Activated naive CD8-positive, alpha-beta T cell treated with anti-CD3 and anti-CD28 coated beads, Interleukin-2, amount 50 U/mL, for 24 hours (primary cell): Measurements from ENCODE around the gene ZRANB1.

Source experiments
- ATAC-seq: fragments of 150-1000 bp; cut with Tn5 transposase; one replicate; pipeline ENCODE4 v1.10.0; 2021
- DNase-seq: peaks from one replicate; pipeline ENCODE4 v3.0.0; 2021
- H3K27ac Mint-ChIP-seq: one replicate; pipeline ENCODE4 v1.8.0; 2021; ENCODE audit warnings: mild to moderate bottlenecking, mixed read lengths
- H3K27me3 Mint-ChIP-seq: one replicate; pipeline ENCODE4 v1.8.0; 2021; ENCODE audit warnings: mixed read lengths
- H3K36me3 Mint-ChIP-seq: one replicate; pipeline ENCODE4 v1.8.0; 2021; ENCODE audit warnings: low read depth, mixed read lengths
- H3K4me1 Mint-ChIP-seq: one replicate; pipeline ENCODE4 v1.8.0; 2021; ENCODE audit warnings: mixed read lengths
- H3K4me3 Mint-ChIP-seq: one replicate; pipeline ENCODE4 v1.8.0; 2021; ENCODE audit warnings: mild to moderate bottlenecking, moderate library complexity, mixed read lengths
- H3K9me3 Mint-ChIP-seq: one replicate; pipeline ENCODE4 v1.8.0; 2021; ENCODE audit warnings: mixed read lengths

The ZRANB1 gene

GRCh38 chr10:124989526-124989925, 47.6 kb downstream of the ZRANB1 start:
- DNase-seq (no peak), ATAC-seq (no peak)
- no peak overlapping the region for H3K27ac Mint-ChIP-seq
- no peaks in the 10 kb centered on the region for H3K4me1 Mint-ChIP-seq
- H3K4me3 Mint-ChIP-seq = no peak overlapping the region
- H3K9me3 Mint-ChIP-seq = no peaks in the 10 kb centered on the region
- peaks cover 30% of the 10 kb centered on the region for H3K36me3 Mint-ChIP-seq
- H3K27me3 Mint-ChIP-seq = no peaks in the 10 kb centered on the region

GRCh38 chr10:124990671-124991625, 49.0 kb downstream of the ZRANB1 start:
- no peak overlapping the region for H3K27ac Mint-ChIP-seq
- peaks cover 21% of the 10 kb centered on the region for H3K36me3 Mint-ChIP-seq
- H3K9me3 Mint-ChIP-seq = no peaks in the 10 kb centered on the region
- no peak overlapping the region for H3K4me3 Mint-ChIP-seq
- ATAC-seq (no peak), DNase-seq (no peak)
- H3K4me1 Mint-ChIP-seq = no peaks in the 10 kb centered on the region
- H3K27me3 Mint-ChIP-seq = no peaks in the 10 kb centered on the region

GRCh38 chr10:124991835-124992234, 49.9 kb downstream of the ZRANB1 start:
- Mint-ChIP-seq H3K9me3 (no peaks in the 10 kb centered on the region), H3K27ac (no peak overlapping the region), H3K27me3 (no peaks in the 10 kb centered on the region), H3K36me3 (peaks cover 16% of the 10 kb centered on the region), H3K4me1 (no peaks in the 10 kb centered on the region), H3K4me3 (no peak overlapping the region)
- DNase-seq = no peak
- no peak for ATAC-seq

- no peaks in the 10 kb centered on the region for H3K27me3 Mint-ChIP-seq
- H3K4me1 Mint-ChIP-seq = no peaks in the 10 kb centered on the region
- H3K36me3 Mint-ChIP-seq = peaks cover 14% of the 10 kb centered on the region
- ATAC-seq (no peak), DNase-seq (peak; percentile 20)
- no peaks in the 10 kb centered on the region for H3K9me3 Mint-ChIP-seq
- H3K27ac Mint-ChIP-seq = no peak overlapping the region
- no peak overlapping the region for H3K4me3 Mint-ChIP-seq
These were observed 50.8 kb downstream of the ZRANB1 start for GRCh38 chr10:124992462-124993344.

GRCh38 chr10:124993345-124993708, 51.4 kb downstream of the ZRANB1 start:
- Mint-ChIP-seq H3K27me3 (no peaks in the 10 kb centered on the region), H3K36me3 (peaks cover 12% of the 10 kb centered on the region), H3K4me3 (no peak overlapping the region), H3K4me1 (no peaks in the 10 kb centered on the region), H3K9me3 (no peaks in the 10 kb centered on the region), H3K27ac (no peak overlapping the region)
- ATAC-seq (no peak), DNase-seq (no peak)

- Mint-ChIP-seq H3K9me3 (no peaks in the 10 kb centered on the region), H3K27ac (no peak overlapping the region), H3K27me3 (no peaks in the 10 kb centered on the region), H3K4me3 (no peak overlapping the region), H3K36me3 (peaks cover 8% of the 10 kb centered on the region), H3K4me1 (no peaks in the 10 kb centered on the region)
- ATAC-seq (no peak), DNase-seq (no peak)
These were observed 52.0 kb downstream of the ZRANB1 start for GRCh38 chr10:124993736-124994451.

- Mint-ChIP-seq H3K27me3 (no peaks in the 10 kb centered on the region), H3K27ac (no peak overlapping the region)
- ATAC-seq = no peak
These were observed 52.9 kb downstream of the ZRANB1 start for GRCh38 chr10:124994573-124995473.

GRCh38 chr10:124995605-124996004, 53.7 kb downstream of the ZRANB1 start:
- H3K9me3 Mint-ChIP-seq = no peaks in the 10 kb centered on the region
- no peak overlapping the region for H3K27ac Mint-ChIP-seq
- H3K4me1 Mint-ChIP-seq = no peaks in the 10 kb centered on the region
- DNase-seq (no peak), ATAC-seq (no peak)
- H3K36me3 Mint-ChIP-seq = no peaks in the 10 kb centered on the region
- H3K27me3 Mint-ChIP-seq = no peaks in the 10 kb centered on the region
- no peak overlapping the region for H3K4me3 Mint-ChIP-seq

More at GRCh38 chr10:124994573-124995473, 52.9 kb downstream of the ZRANB1 start:
- Mint-ChIP-seq H3K4me1 (no peaks in the 10 kb centered on the region), H3K4me3 (no peak overlapping the region), H3K9me3 (no peaks in the 10 kb centered on the region), H3K36me3 (no peaks in the 10 kb centered on the region)
- DNase-seq = no peak

GRCh38 chr10:124996127-124996853, 54.4 kb downstream of the ZRANB1 start:
- ATAC-seq = no peak
- no peak overlapping the region for H3K27ac Mint-ChIP-seq
- no peaks in the 10 kb centered on the region for H3K27me3 Mint-ChIP-seq
- H3K4me3 Mint-ChIP-seq = no peak overlapping the region
- H3K4me1 Mint-ChIP-seq = no peaks in the 10 kb centered on the region
- H3K36me3 Mint-ChIP-seq = no peaks in the 10 kb centered on the region
- no peaks in the 10 kb centered on the region for H3K9me3 Mint-ChIP-seq
- no peak for DNase-seq

GRCh38 chr10:124996854-124997215, 54.9 kb downstream of the ZRANB1 start:
- Mint-ChIP-seq H3K4me1 (no peaks in the 10 kb centered on the region), H3K27me3 (no peaks in the 10 kb centered on the region), H3K36me3 (no peaks in the 10 kb centered on the region), H3K27ac (no peak overlapping the region), H3K4me3 (no peak overlapping the region), H3K9me3 (no peaks in the 10 kb centered on the region)
- no peak for DNase-seq
- no peak for ATAC-seq

GRCh38 chr10:124997306-124997705, 55.4 kb downstream of the ZRANB1 start:
- Mint-ChIP-seq H3K27ac (no peak overlapping the region), H3K36me3 (no peaks in the 10 kb centered on the region), H3K4me3 (no peak overlapping the region), H3K4me1 (no peaks in the 10 kb centered on the region), H3K27me3 (no peaks in the 10 kb centered on the region), H3K9me3 (no peaks in the 10 kb centered on the region)
- DNase-seq (no peak), ATAC-seq (no peak)

- DNase-seq (no peak), ATAC-seq (no peak)
- Mint-ChIP-seq H3K4me1 (no peaks in the 10 kb centered on the region), H3K9me3 (no peaks in the 10 kb centered on the region), H3K4me3 (no peak overlapping the region), H3K36me3 (no peaks in the 10 kb centered on the region), H3K27me3 (no peaks in the 10 kb centered on the region), H3K27ac (no peak overlapping the region)
These were observed 56.1 kb downstream of the ZRANB1 start for GRCh38 chr10:124997771-124998623.
